GM12891 (cell line): ENCODE results near the gene TMEM237.

Experiments
- DNase-seq: peaks from one replicate; pipeline ENCODE4 v3.0.0; 2011; ENCODE audit warnings: low spot score; ENCODE audit not compliant: insufficient read length
- FAIRE-seq: peaks from 2 replicates; lab custom pipeline; 2011; peaks lifted over from hg19 to GRCh38; lab: Jason Lieb, UNC
- PAX5 ChIP-seq: IDR thresholded peaks from 2 replicates; pipeline ENCODE4 v1.6.1; 2011; ENCODE audit warnings: low read length, moderate library complexity, mild to moderate bottlenecking; ENCODE audit not compliant: insufficient read depth, severe bottlenecking
- POLR2A ChIP-seq: IDR thresholded peaks from 2 replicates; pipeline ENCODE4 v1.6.1; 2011; ENCODE audit warnings: low read depth, low read length, control low read depth
- POLR2AphosphoS5 ChIP-seq: IDR thresholded peaks from 2 replicates; pipeline ENCODE4 v1.6.1; 2011; ENCODE audit warnings: low read depth, low read length, control low read depth
- POU2F2 ChIP-seq: IDR thresholded peaks from 2 replicates; pipeline ENCODE4 v1.6.1; 2011; ENCODE audit warnings: low read depth, mild to moderate bottlenecking, control low read depth, low read length, moderate library complexity
- SPI1 ChIP-seq: IDR thresholded peaks from 2 replicates; pipeline ENCODE4 v1.6.1; 2011; ENCODE audit warnings: low read depth, low read length, control low read depth
- TAF1 ChIP-seq: IDR thresholded peaks from 2 replicates; pipeline ENCODE4 v1.6.1; 2011; ENCODE audit warnings: low read depth, low read length, control low read depth

The TMEM237 gene

DNA sequence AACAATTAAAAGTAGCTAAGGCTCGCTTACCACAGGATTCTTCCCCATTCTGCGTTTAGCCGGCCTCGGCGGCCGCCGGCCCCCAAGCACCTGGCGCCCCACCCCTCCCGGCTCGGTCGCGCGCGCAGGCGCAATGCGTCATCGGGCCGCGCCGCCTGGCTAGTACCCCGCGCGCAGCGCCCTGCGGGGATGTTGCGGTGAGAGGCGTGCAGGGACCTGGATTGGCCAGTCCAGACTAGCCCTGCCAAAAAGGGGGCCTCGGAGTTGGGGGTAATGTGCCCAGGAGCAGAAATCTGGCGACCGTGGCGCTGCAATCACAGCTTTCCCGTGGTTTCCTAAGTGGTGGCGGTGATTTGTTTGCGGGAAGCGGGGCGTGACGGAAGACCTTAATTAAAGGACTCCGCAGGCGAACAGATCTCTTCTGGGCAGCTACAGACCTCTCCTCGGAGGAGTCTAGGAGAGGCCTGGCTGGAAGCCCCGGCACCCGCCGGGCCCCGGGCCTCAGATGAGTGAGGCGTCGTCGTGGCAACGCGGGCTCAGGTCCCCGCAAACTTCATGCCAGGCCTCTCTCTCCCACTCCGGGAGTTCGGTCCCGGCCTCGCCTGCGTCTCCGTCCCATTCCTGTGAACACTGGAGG, 606 bp downstream of the TMEM237 start:
- peak; percentile 80 for DNase-seq
- TF ChIP-seq SPI1 (no peak), POU2F2 (no peak), POLR2AphosphoS5 (peak; percentile 44; the same call in 1 of the 2 replicates), TAF1 (peak; percentile 35; the same call in 1 of the 2 replicates), POLR2A (no peak; the same call in none of the 2 replicates), PAX5 (peak; percentile 72)
- FAIRE-seq: no peak

DNA sequence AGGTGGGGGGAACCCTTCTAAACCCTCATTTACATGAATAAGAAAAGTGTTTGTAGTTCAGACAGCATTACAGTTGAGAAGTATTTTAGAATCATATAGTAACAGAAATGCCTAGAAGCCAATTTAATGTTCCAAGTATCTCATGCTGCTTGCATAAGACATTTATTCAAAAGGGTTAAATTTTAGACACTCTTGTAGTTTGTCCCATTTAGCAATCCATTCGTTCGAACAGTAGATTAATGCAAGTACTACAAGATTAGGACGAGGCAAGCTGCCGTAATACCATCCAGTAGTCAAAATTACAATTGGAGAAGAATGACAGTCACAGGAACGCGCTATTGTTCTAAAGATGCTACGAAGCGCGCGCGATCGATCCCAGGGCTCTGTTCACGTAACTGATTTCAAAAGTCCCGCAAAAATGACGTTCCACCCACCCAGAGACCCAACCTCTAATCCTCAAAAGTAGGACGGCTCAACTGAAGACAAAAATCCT, 1.2 kb downstream of the TMEM237 start:
- DNase-seq (no peak), FAIRE-seq (peak; percentile 86)
- TF ChIP-seq POU2F2 (no peak), POLR2AphosphoS5 (no peak), SPI1 (no peak)

GRCh38 chr2:201639205-201639604, 4.1 kb downstream of the TMEM237 start:
- no peak for DNase-seq
- TF ChIP-seq POLR2AphosphoS5 (no peak), PAX5 (no peak), TAF1 (no peak), POU2F2 (no peak), POLR2A (no peak)
- FAIRE-seq: no peak

- FAIRE-seq: no peak
- TF ChIP-seq TAF1 (no peak), POLR2AphosphoS5 (no peak), SPI1 (no peak), POLR2A (no peak), POU2F2 (no peak), PAX5 (no peak)
- no peak for DNase-seq
Measured at GRCh38 chr2:201638326-201638725, 5.0 kb downstream of the TMEM237 start.

GRCh38 chr2:201633661-201634249, 9.5 kb downstream of the TMEM237 start:
- DNase-seq (no peak), FAIRE-seq (no peak)
- TF ChIP-seq SPI1 (no peak), POLR2A (no peak), POLR2AphosphoS5 (no peak), PAX5 (no peak), POU2F2 (no peak), TAF1 (no peak)

- FAIRE-seq (no peak), DNase-seq (no peak)
- TF ChIP-seq TAF1: no peak
- no peak for TF ChIP-seq SPI1
- TF ChIP-seq PAX5: no peak
- no peak for TF ChIP-seq POLR2A
Measured at GRCh38 chr2:201631041-201631440, 12.3 kb downstream of the TMEM237 start.

DNA sequence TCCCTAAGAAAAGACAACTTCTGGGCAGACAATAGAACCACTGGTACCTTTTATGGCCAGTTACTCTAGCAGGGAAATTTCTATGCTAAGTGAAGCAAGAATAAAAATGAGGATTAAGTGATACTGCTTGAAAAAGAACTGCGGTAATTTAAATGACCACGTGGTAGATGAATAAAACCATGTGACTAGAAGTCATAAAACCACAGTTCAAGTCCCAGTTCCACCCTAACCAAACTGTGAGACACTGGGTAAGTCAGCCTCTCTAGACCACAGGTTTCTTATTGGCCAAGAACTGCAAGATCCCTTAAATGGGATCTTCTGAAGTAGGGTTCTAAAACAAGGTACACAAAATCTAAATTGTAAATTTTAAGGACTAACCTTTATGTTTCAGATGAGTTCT, 12.7 kb downstream of the TMEM237 start:
- no peak for TF ChIP-seq TAF1
- TF ChIP-seq SPI1: no peak
- TF ChIP-seq POLR2A: no peak
- TF ChIP-seq POU2F2: no peak
- TF ChIP-seq POLR2AphosphoS5: no peak
- TF ChIP-seq PAX5: no peak
- DNase-seq (no peak), FAIRE-seq (no peak)

GRCh38 chr2:201628545-201628944, 14.8 kb downstream of the TMEM237 start:
- FAIRE-seq (no peak), DNase-seq (no peak)
- TF ChIP-seq POLR2AphosphoS5 (no peak), POLR2A (no peak), SPI1 (no peak), TAF1 (no peak), PAX5 (no peak), POU2F2 (no peak)

DNA sequence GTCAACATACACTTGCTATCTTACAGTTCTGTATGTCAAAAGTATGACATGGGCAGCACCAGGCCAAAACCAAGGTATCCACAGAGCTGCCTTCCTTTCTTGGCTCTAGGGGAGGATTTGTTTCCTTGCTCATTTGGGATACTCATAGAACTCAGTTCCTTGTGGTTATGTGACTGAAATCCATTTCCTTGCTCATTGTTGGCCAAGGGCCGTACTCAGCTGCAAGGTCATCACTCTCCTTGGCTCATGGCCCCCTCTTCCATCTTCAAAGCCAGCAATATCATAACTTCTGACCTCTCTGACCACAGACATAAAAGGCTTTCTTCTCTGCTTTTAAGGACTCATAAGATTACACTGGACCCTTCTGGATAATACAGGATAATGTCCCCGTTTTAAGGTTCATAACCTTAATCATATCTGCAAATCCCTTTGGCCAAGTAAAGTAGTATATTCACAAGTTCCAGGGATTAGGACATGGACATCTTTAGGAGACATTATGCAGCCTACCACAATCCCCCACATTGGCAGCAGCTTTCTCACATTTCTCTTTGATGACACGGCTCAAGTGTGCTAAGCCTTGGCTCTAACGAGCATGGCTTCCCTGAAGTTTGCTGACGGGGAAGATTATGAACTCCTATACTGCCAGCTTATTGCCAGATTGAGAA, 20.9 kb downstream of the TMEM237 start:
- no peak for DNase-seq
- no peak for FAIRE-seq
- TF ChIP-seq POU2F2 (no peak), TAF1 (no peak), POLR2A (no peak), SPI1 (no peak), PAX5 (no peak), POLR2AphosphoS5 (no peak)
